AG04450 (cell line): Measurements from ENCODE around the gene NFXL1. TPM values are rescaled to one million over a fixed set of nuclear protein-coding genes. Genes with fewer than 3 reads are reported as not detected.

Experiments used
- CTCF ChIA-PET: fragments of 300-600, 350-600 bp; formaldehyde crosslinking; extraction: SDS; loops from one replicate; lab custom pipeline; 2022; ENCODE audit warnings: antibody characterized with exemption, inconsistent platforms; lab: Charles Lee
- POLR2A ChIA-PET: fragments of 350-600 bp; formaldehyde crosslinking; extraction: SDS; loops from one replicate; lab custom pipeline; 2021; ENCODE audit warnings: antibody characterized with exemption, inconsistent platforms; lab: Yijun Ruan, JAX
- DNase-seq: peaks from one replicate; pipeline ENCODE4 v3.0.0-alpha.2; 2011; ENCODE audit warnings: low read depth, low spot score
- H3K27ac ChIP-seq: one replicate; pipeline ENCODE4 v1.5.1; 2012; ENCODE audit warnings: low read depth, low read length, control low read depth
- H3K27me3 ChIP-seq: one replicate; pipeline ENCODE4 v1.6.0; 2012; ENCODE audit warnings: low read length; ENCODE audit not compliant: control insufficient read depth, insufficient read depth
- H3K4me3 ChIP-seq: 2 replicates; pipeline ENCODE4 v1.5.1; 2011; ENCODE audit warnings: mild to moderate bottlenecking, low read depth, low read length, control low read depth
- H3K9me3 ChIP-seq: 2 replicates; pipeline ENCODE4 v1.5.1; 2012; ENCODE audit warnings: low read length; ENCODE audit not compliant: control insufficient read depth, insufficient read depth
- CTCF ChIP-seq: IDR thresholded peaks from 2 replicates; pipeline ENCODE4 v1.5.1; 2011; ENCODE audit warnings: low read depth, low read length, control low read depth, inconsistent platforms
- polyA plus RNA-seq: library from polyadenylated mRNA; depleted of rRNA; stranded (reverse); fragments of >200 nt; gene quantifications from 2 replicates; pipeline ENCODE4 v1.2.3, GENCODE V29; 2011

Gene NFXL1
- polyA plus RNA-seq, 1 experiment, result 18.5 TPM

- POLR2A ChIA-PET, result no interaction called here
- Histone ChIP-seq H3K4me3 (no peak overlapping the region), H3K27me3 (peaks cover 10% of the 10 kb centered on the region), H3K9me3 (no peaks in the 10 kb centered on the region), H3K27ac (no peak overlapping the region)
- DNase-seq, result no peak
- TF ChIP-seq CTCF, result no peak
- CTCF ChIA-PET, result interaction anchor here (0.6 to 2.4 kb wide), 4 partner anchors 8 to 1826 kb away, joined by 3 to 10 read pairs (median 4); no protein-coding TSS in a partner anchor
Observed at GRCh38 chr4:47942081-47942819, 27.9 kb upstream of the NFXL1 start.

- no peaks in the 10 kb centered on the region for H3K9me3 ChIP-seq
- CTCF ChIA-PET, result interaction anchor here (1.4 kb wide), 1 partner anchor 148 kb away, joined by 3 read pairs; no protein-coding TSS in a partner anchor
- H3K4me3 ChIP-seq, result no peak overlapping the region
- peaks cover 15% of the 10 kb centered on the region for H3K27me3 ChIP-seq
- no peak for TF ChIP-seq CTCF
- DNase-seq, result no peak
- no peak overlapping the region for H3K27ac ChIP-seq
- POLR2A ChIA-PET, result no interaction called here
Observed at GRCh38 chr4:47939456-47939855, 25.1 kb upstream of the NFXL1 start.

GRCh38 chr4:47936336-47936735 lies 22.0 kb upstream of the NFXL1 start:
- ChIA-PET POLR2A (no interaction called here), CTCF (interaction anchor here (1.2 kb wide), 1 partner anchor 267 kb away, joined by 10 read pairs; no protein-coding TSS in a partner anchor)

GRCh38 chr4:47933840-47934239 lies 19.5 kb upstream of the NFXL1 start:
- peak; percentile 65 for TF ChIP-seq CTCF
- Histone ChIP-seq H3K4me3 (no peak overlapping the region), H3K9me3 (no peaks in the 10 kb centered on the region), H3K27me3 (peaks cover 6% of the 10 kb centered on the region), H3K27ac (no peak overlapping the region)
- ChIA-PET CTCF (interaction anchor here (0.6 to 4.0 kb wide), 26 partner anchors 8 to 1014 kb away, joined by 3 to 66 read pairs (median 5); no protein-coding TSS in a partner anchor), POLR2A (no interaction called here)
- DNase-seq, result peak; percentile 23

More at GRCh38 chr4:47936336-47936735, 22.0 kb upstream of the NFXL1 start:
- no peak for TF ChIP-seq CTCF
- Histone ChIP-seq H3K9me3 (no peaks in the 10 kb centered on the region), H3K27ac (no peak overlapping the region), H3K27me3 (peaks cover 13% of the 10 kb centered on the region), H3K4me3 (no peak overlapping the region)
- DNase-seq, result no peak
